ENCODE measurements around the gene PIK3IP1.
"Not testable (repeated sequence)": the region's sequence is repeated elsewhere in the genome, so short reads cannot be mapped to it uniquely, and the experiment has no call there.

Gene PIK3IP1

GRCh38 chr22:31248965-31249958, 43.0 kb downstream of the PIK3IP1 start:
- Mint-ChIP-seq H3K9me3 (no peaks in the 10 kb centered on the region), H3K27me3 (no peaks in the 10 kb centered on the region), H3K36me3 (ENCODE audit: insufficient read depth) (peaks cover 4% of the 10 kb centered on the region), H3K4me3 (no peak overlapping the region), H3K27ac (ENCODE audit: low read depth) (no peak overlapping the region), H3K4me1 (peaks cover 18% of the 10 kb centered on the region)
- DNase-seq (ENCODE audit: low spot score in 2 of 2): no peak
- ATAC-seq (replicated peaks; ENCODE audit: extremely low read depth, poor library complexity, severe bottlenecking): no peak

- peaks cover 4% of the 10 kb centered on the region for H3K36me3 Mint-ChIP-seq (ENCODE audit: insufficient read depth)
- no peak overlapping the region for H3K27ac Mint-ChIP-seq (ENCODE audit: low read depth)
- peaks cover 18% of the 10 kb centered on the region for H3K4me1 Mint-ChIP-seq
- no peaks in the 10 kb centered on the region for H3K27me3 Mint-ChIP-seq
- no peaks in the 10 kb centered on the region for H3K9me3 Mint-ChIP-seq
- peak; percentile 98 for ATAC-seq (replicated peaks; ENCODE audit: extremely low read depth, poor library complexity, severe bottlenecking)
- peak in 1 of 2 donors; percentile 43 for DNase-seq (ENCODE audit: low spot score in 2 of 2)
- H3K4me3 Mint-ChIP-seq: peak overlapping the region; percentile 46
These were observed 44.0 kb downstream of the PIK3IP1 start for GRCh38 chr22:31248138-31248745.

- H3K36me3 Mint-ChIP-seq (ENCODE audit: insufficient read depth): peaks cover 5% of the 10 kb centered on the region
- H3K9me3 Mint-ChIP-seq: no peaks in the 10 kb centered on the region
- no peak overlapping the region for H3K27ac Mint-ChIP-seq (ENCODE audit: low read depth)
- H3K4me1 Mint-ChIP-seq: peaks cover 18% of the 10 kb centered on the region
- H3K4me3 Mint-ChIP-seq: peak overlapping the region; percentile 46
- no peak for ATAC-seq (replicated peaks; ENCODE audit: extremely low read depth, poor library complexity, severe bottlenecking)
- H3K27me3 Mint-ChIP-seq: no peaks in the 10 kb centered on the region
- DNase-seq (ENCODE audit: low spot score in 2 of 2): no peak
These were observed 44.6 kb downstream of the PIK3IP1 start for GRCh38 chr22:31247726-31248125.

GRCh38 chr22:31246687-31247086, 45.6 kb downstream of the PIK3IP1 start:
- DNase-seq (ENCODE audit: low spot score in 2 of 2) (no peak), ATAC-seq (replicated peaks; ENCODE audit: extremely low read depth, poor library complexity, severe bottlenecking) (no peak)
- peaks cover 5% of the 10 kb centered on the region for H3K36me3 Mint-ChIP-seq (ENCODE audit: insufficient read depth)
- no peaks in the 10 kb centered on the region for H3K9me3 Mint-ChIP-seq
- peaks cover 18% of the 10 kb centered on the region for H3K4me1 Mint-ChIP-seq
- H3K27ac Mint-ChIP-seq (ENCODE audit: low read depth): no peak overlapping the region
- H3K4me3 Mint-ChIP-seq: no peak overlapping the region
- H3K27me3 Mint-ChIP-seq: no peaks in the 10 kb centered on the region

GRCh38 chr22:31245998-31246397, 46.3 kb downstream of the PIK3IP1 start:
- DNase-seq (ENCODE audit: low spot score in 2 of 2); H3K9me3 Mint-ChIP-seq: not testable (repeated sequence)

GRCh38 chr22:31244943-31245451, 47.3 kb downstream of the PIK3IP1 start:
- no peaks in the 10 kb centered on the region for H3K9me3 Mint-ChIP-seq
- ATAC-seq (replicated peaks; ENCODE audit: extremely low read depth, poor library complexity, severe bottlenecking): no peak
- no peak for DNase-seq (ENCODE audit: low spot score in 2 of 2)
- H3K27ac Mint-ChIP-seq (ENCODE audit: low read depth): peak overlapping the region; percentile 36
- no peak overlapping the region for H3K4me3 Mint-ChIP-seq
- no peaks in the 10 kb centered on the region for H3K27me3 Mint-ChIP-seq
- peaks cover 23% of the 10 kb centered on the region for H3K4me1 Mint-ChIP-seq
- H3K36me3 Mint-ChIP-seq (ENCODE audit: insufficient read depth): peaks cover 10% of the 10 kb centered on the region

More at GRCh38 chr22:31245998-31246397, 46.3 kb downstream of the PIK3IP1 start:
- not testable (repeated sequence) for H3K36me3 Mint-ChIP-seq (ENCODE audit: insufficient read depth); H3K27me3 Mint-ChIP-seq; H3K27ac Mint-ChIP-seq (ENCODE audit: low read depth); ATAC-seq (replicated peaks; ENCODE audit: extremely low read depth, poor library complexity, severe bottlenecking); H3K4me3 Mint-ChIP-seq
- peaks cover 23% of the 10 kb centered on the region for H3K4me1 Mint-ChIP-seq

GRCh38 chr22:31244046-31244942, 48.0 kb downstream of the PIK3IP1 start:
- no peak overlapping the region for H3K4me3 Mint-ChIP-seq
- H3K27ac Mint-ChIP-seq (ENCODE audit: low read depth): peak overlapping the region; percentile 38
- H3K4me1 Mint-ChIP-seq: peaks cover 28% of the 10 kb centered on the region
- ATAC-seq (replicated peaks; ENCODE audit: extremely low read depth, poor library complexity, severe bottlenecking) (no peak), DNase-seq (ENCODE audit: low spot score in 2 of 2) (no peak)
- H3K9me3 Mint-ChIP-seq: no peaks in the 10 kb centered on the region
- H3K36me3 Mint-ChIP-seq (ENCODE audit: insufficient read depth): peaks cover 9% of the 10 kb centered on the region
- no peaks in the 10 kb centered on the region for H3K27me3 Mint-ChIP-seq

- H3K27me3 Mint-ChIP-seq: no peaks in the 10 kb centered on the region
- no peak overlapping the region for H3K4me3 Mint-ChIP-seq
These were observed 48.8 kb downstream of the PIK3IP1 start for GRCh38 chr22:31243339-31244045.

GRCh38 chr22:31241936-31242335, 50.4 kb downstream of the PIK3IP1 start:
- DNase-seq (ENCODE audit: low spot score in 2 of 2) (no peak), ATAC-seq (replicated peaks; ENCODE audit: extremely low read depth, poor library complexity, severe bottlenecking) (no peak)
- Mint-ChIP-seq H3K4me1 (peaks cover 20% of the 10 kb centered on the region), H3K4me3 (no peak overlapping the region), H3K27ac (ENCODE audit: low read depth) (no peak overlapping the region), H3K27me3 (no peaks in the 10 kb centered on the region), H3K9me3 (no peaks in the 10 kb centered on the region), H3K36me3 (ENCODE audit: insufficient read depth) (peaks cover 10% of the 10 kb centered on the region)

More at GRCh38 chr22:31243339-31244045, 48.8 kb downstream of the PIK3IP1 start:
- H3K36me3 Mint-ChIP-seq (ENCODE audit: insufficient read depth): peaks cover 10% of the 10 kb centered on the region
- H3K27ac Mint-ChIP-seq (ENCODE audit: low read depth): no peak overlapping the region
- ATAC-seq (replicated peaks; ENCODE audit: extremely low read depth, poor library complexity, severe bottlenecking): no peak
- H3K9me3 Mint-ChIP-seq: no peaks in the 10 kb centered on the region
- H3K4me1 Mint-ChIP-seq: peaks cover 29% of the 10 kb centered on the region
- no peak for DNase-seq (ENCODE audit: low spot score in 2 of 2)

GRCh38 chr22:31241200-31241599, 51.1 kb downstream of the PIK3IP1 start:
- Mint-ChIP-seq H3K9me3 (no peaks in the 10 kb centered on the region), H3K27me3 (no peaks in the 10 kb centered on the region), H3K27ac (ENCODE audit: low read depth) (no peak overlapping the region), H3K4me1 (peaks cover 17% of the 10 kb centered on the region), H3K4me3 (no peak overlapping the region), H3K36me3 (ENCODE audit: insufficient read depth) (peaks cover 8% of the 10 kb centered on the region)
- ATAC-seq (replicated peaks; ENCODE audit: extremely low read depth, poor library complexity, severe bottlenecking) (no peak), DNase-seq (ENCODE audit: low spot score in 2 of 2) (no peak)

GRCh38 chr22:31239771-31240370, 52.4 kb downstream of the PIK3IP1 start:
- Mint-ChIP-seq H3K4me1 (peaks cover 15% of the 10 kb centered on the region), H3K27me3 (no peaks in the 10 kb centered on the region), H3K9me3 (no peaks in the 10 kb centered on the region), H3K36me3 (ENCODE audit: insufficient read depth) (peaks cover 8% of the 10 kb centered on the region), H3K27ac (ENCODE audit: low read depth) (no peak overlapping the region), H3K4me3 (no peak overlapping the region)
- no peak for DNase-seq (ENCODE audit: low spot score in 2 of 2)
- ATAC-seq (replicated peaks; ENCODE audit: extremely low read depth, poor library complexity, severe bottlenecking): no peak

Data from central memory CD8-positive, alpha-beta T cell (primary cell).